Measurements from ENCODE around the gene EIF4E2. TPM values are rescaled to one million over a fixed set of nuclear protein-coding genes. Genes with fewer than 3 reads are reported as not detected.

EIF4E2 gene
- total and polyA plus RNA-seq, 7 experiments from 2014 or later, result 51.9 to 77.6 (median 61.6) TPM

DNA sequence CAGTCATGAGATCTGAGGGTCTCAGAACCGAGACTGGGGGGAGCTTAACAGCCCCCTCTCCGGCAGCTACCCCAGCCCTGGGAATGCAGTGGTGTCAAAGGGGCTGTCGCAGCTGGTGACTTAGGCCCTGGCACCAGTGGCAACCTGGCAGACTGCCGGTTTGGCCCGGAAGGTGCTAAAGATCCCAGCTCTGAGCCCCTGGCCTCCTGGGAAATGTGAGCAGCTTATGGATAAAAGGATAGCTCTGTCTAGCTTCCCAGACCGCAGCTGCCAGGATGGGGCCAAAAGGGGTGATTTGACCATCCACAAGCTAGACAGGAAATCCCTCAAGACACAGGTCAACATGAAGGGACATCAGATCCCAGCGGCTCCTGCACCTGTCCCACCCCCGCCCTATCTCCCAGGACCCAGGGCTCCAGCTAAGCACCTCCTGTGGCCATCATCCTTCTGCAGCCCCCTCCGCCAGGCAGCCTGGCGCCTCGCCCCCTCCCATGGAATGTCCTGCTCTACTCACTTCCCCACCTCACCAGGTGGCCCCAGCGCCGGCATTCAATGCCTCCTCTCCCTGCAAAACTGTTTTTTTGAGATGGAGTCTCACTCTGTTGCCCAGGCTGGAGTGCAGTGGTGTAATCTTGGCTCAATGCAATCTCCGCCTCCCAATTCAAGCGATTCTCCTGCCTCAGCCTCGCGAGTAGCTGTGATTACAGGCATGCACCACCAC is 49.7 kb downstream of the EIF4E2 start:
- Histone ChIP-seq H3K27ac (ENCODE audit: low read depth, low read length) (no peak overlapping the region), H3K4me1 (ENCODE audit: control insufficient read depth in 2 of 2, insufficient read depth in 2 of 2, low read length in 2 of 2) (no peaks in the 10 kb centered on the region), H3K4me3 (ENCODE audit: low read length) (no peak overlapping the region), H3K27me3 (ENCODE audit: control insufficient read depth in 2 of 2, insufficient read depth in 2 of 2, low read length in 2 of 2) (no peaks in the 10 kb centered on the region), H3K36me3 (ENCODE audit: control insufficient read depth in 2 of 3, insufficient read depth in 3 of 3, low read length in 3 of 3) (no peaks in the 10 kb centered on the region), H3K9me3 (ENCODE audit: control insufficient read depth in 2 of 3, low read length in 3 of 3) (no peaks in the 10 kb centered on the region)
- H3K27ac Mint-ChIP-seq, result no peak overlapping the region
- peaks cover 0 to 2% (median 0%) of the 10 kb centered on the region in 11 donors for H3K9me3 Mint-ChIP-seq
- peaks cover 0 to 11% (median 4%) of the 10 kb centered on the region in 5 donors for H3K36me3 Mint-ChIP-seq
- H3K27me3 Mint-ChIP-seq, result peaks cover 0 to 11% (median 0%) of the 10 kb centered on the region in 5 donors
- POLR2A ChIA-PET, result no interaction called here
- CTCF ChIA-PET, result no interaction called here
- no peak overlapping the region for H3K4me3 Mint-ChIP-seq
- intact Hi-C loops (cut with micrococcal nuclease), result loop anchor here in 1 of 2 donors (10.0 kb wide), 1 partner anchor 465 kb away; the partner anchor contains the start of gene INPP5D
- ATAC-seq (no peak), DNase-seq (no peak)
- peaks cover 0 to 3% (median 0%) of the 10 kb centered on the region in 7 donors for H3K4me1 Mint-ChIP-seq

DNA sequence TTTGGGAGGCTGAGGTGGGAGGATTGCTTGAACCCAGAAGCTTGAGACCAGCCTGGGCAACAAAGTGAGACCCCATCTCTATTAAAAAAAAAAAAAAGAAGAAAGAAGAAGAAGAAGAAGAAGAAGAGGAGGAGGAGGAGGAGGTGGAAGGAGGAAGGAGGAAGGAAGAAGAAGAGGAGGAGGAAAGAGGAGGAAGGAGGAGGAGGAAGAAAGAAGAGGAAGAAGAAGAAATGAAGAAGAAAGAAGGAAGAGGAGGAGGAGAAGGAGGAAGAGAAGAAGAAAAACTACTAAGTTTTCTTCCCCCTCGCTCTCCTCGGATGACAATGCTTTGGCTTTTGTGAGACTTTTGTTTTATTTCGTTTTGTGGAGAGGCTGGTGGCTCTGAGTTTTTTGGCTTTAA is 52.8 kb downstream of the EIF4E2 start:
- Mint-ChIP-seq H3K36me3 (no peaks in the 10 kb centered on the region), H3K4me3 (no peak overlapping the region), H3K27me3 (peaks cover 0 to 11% (median 0%) of the 10 kb centered on the region in 5 donors), H3K4me1 (peaks cover 0 to 11% (median 7%) of the 10 kb centered on the region in 7 donors), H3K27ac (no peak overlapping the region), H3K9me3 (no peaks in the 10 kb centered on the region)
- H3K27me3 ChIP-seq (ENCODE audit: control insufficient read depth in 2 of 2, insufficient read depth in 2 of 2, low read length in 2 of 2), result no peaks in the 10 kb centered on the region
- ChIA-PET POLR2A (no interaction called here), CTCF (no interaction called here)
- DNase-seq, result no peak
- intact Hi-C loops (cut with micrococcal nuclease), result loop anchor here in 1 of 2 donors (10.0 kb wide), 1 partner anchor 462 kb away; the partner anchor contains the start of gene INPP5D
- no peaks in the 10 kb centered on the region for H3K36me3 ChIP-seq (ENCODE audit: control insufficient read depth in 2 of 3, insufficient read depth in 3 of 3, low read length in 3 of 3)
- no peak overlapping the region for H3K27ac ChIP-seq (ENCODE audit: low read depth, low read length)
- peaks cover 0 to 7% of the 10 kb centered on the region in 2 donors for H3K4me1 ChIP-seq (ENCODE audit: control insufficient read depth in 2 of 2, insufficient read depth in 2 of 2, low read length in 2 of 2)
- ATAC-seq, result no peak
- no peaks in the 10 kb centered on the region for H3K9me3 ChIP-seq (ENCODE audit: control insufficient read depth in 2 of 3, low read length in 3 of 3)
- H3K4me3 ChIP-seq (ENCODE audit: low read length), result no peak overlapping the region

DNA sequence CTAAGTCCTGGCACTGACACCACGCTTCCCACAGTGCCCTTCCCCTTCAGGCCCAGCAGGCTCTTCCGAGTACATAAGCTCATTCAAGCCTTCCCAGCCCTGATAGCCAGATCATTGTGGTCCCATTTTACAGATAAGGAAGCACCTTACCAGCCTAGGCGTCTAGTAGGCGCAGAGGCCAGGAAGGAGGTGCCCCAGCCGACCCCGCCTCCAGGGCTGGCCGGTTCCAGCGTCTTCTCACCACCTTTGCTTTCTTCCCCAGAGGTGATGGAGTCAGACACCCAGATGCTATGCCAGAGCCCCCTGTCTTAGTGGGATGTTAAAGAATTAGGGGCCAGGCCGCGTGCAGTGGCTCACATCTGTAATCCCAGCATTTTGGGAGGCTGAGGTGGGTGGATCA is 54.0 kb downstream of the EIF4E2 start:
- POLR2A ChIA-PET, result interaction anchor here (0.6 kb wide), 1 partner anchor 7 kb away, joined by 3 read pairs; no protein-coding TSS in a partner anchor
- H3K4me3 ChIP-seq (ENCODE audit: low read length), result no peak overlapping the region
- CTCF ChIA-PET, result interaction anchor here (0.9 kb wide), 1 partner anchor 163 kb away, joined by 3 read pairs; no protein-coding TSS in a partner anchor
- no peak for ATAC-seq
- H3K36me3 ChIP-seq (ENCODE audit: control insufficient read depth in 2 of 3, insufficient read depth in 3 of 3, low read length in 3 of 3), result no peaks in the 10 kb centered on the region
- no peaks in the 10 kb centered on the region for H3K27me3 ChIP-seq (ENCODE audit: control insufficient read depth in 2 of 2, insufficient read depth in 2 of 2, low read length in 2 of 2)
- no peak overlapping the region for H3K27ac ChIP-seq (ENCODE audit: low read depth, low read length)
- H3K27ac Mint-ChIP-seq, result peak overlapping the region in 2 of 9 donors; percentile 3 to 28
- no peaks in the 10 kb centered on the region for H3K9me3 ChIP-seq (ENCODE audit: control insufficient read depth in 2 of 3, low read length in 3 of 3)
- no peaks in the 10 kb centered on the region for H3K36me3 Mint-ChIP-seq
- H3K4me1 Mint-ChIP-seq, result peaks cover 0 to 11% (median 7%) of the 10 kb centered on the region in 7 donors
- DNase-seq, result no peak
- peaks cover 0 to 7% of the 10 kb centered on the region in 2 donors for H3K4me1 ChIP-seq (ENCODE audit: control insufficient read depth in 2 of 2, insufficient read depth in 2 of 2, low read length in 2 of 2)
- H3K4me3 Mint-ChIP-seq, result no peak overlapping the region
- H3K27me3 Mint-ChIP-seq, result peaks cover 0 to 11% (median 0%) of the 10 kb centered on the region in 5 donors
- intact Hi-C loops (cut with micrococcal nuclease), result loop anchor here in 1 of 2 donors (10.0 kb wide), 1 partner anchor 460 kb away; the partner anchor contains the start of gene INPP5D
- H3K9me3 Mint-ChIP-seq, result no peaks in the 10 kb centered on the region

DNA sequence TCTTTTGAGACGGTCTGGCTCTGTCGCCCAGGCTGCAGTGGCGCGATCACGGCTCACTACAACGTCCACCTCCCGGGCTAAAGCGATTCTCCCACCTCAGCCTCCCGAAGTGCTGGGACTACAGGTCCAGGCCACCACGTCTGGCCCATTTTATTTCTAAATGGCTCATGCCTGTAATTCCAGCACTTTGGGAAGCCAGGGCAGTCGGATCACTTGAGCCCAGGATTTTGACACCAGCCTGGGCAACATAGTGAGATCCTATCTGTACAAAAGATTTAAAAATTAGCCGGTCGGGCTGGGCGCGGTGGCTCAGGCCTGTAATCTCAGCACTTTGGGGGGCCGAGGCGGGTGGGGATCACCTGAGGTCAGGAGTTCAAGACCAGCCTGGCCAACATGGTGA is 56.5 kb downstream of the EIF4E2 start:
- Histone ChIP-seq H3K9me3 (ENCODE audit: control insufficient read depth in 2 of 3, low read length in 3 of 3) (no peaks in the 10 kb centered on the region), H3K36me3 (ENCODE audit: control insufficient read depth in 2 of 3, insufficient read depth in 3 of 3, low read length in 3 of 3) (no peaks in the 10 kb centered on the region), H3K4me3 (ENCODE audit: low read length) (no peak overlapping the region), H3K4me1 (ENCODE audit: control insufficient read depth in 2 of 2, insufficient read depth in 2 of 2, low read length in 2 of 2) (peaks cover 0 to 7% of the 10 kb centered on the region in 2 donors), H3K27me3 (ENCODE audit: control insufficient read depth in 2 of 2, insufficient read depth in 2 of 2, low read length in 2 of 2) (no peaks in the 10 kb centered on the region), H3K27ac (ENCODE audit: low read depth, low read length) (no peak overlapping the region)
- DNase-seq (no peak), ATAC-seq (no peak)
- Mint-ChIP-seq H3K9me3 (no peaks in the 10 kb centered on the region), H3K4me3 (no peak overlapping the region), H3K36me3 (no peaks in the 10 kb centered on the region), H3K27me3 (peaks cover 0 to 11% (median 0%) of the 10 kb centered on the region in 5 donors), H3K4me1 (peaks cover 0 to 11% (median 7%) of the 10 kb centered on the region in 7 donors), H3K27ac (no peak overlapping the region)
- intact Hi-C loops (cut with micrococcal nuclease), result loop anchor here (2.0 to 10.0 kb wide), 7 partner anchors 55 to 1104 kb away; partner anchors contain the start of genes EIF4E2 (in 2 of the 2), INPP5D (in 2 of the 2), TIGD1 (in 2 of the 2) and GIGYF2 (in 1 of the 2)
- ChIA-PET POLR2A (no interaction called here), CTCF (interaction anchor here (0.6 to 0.7 kb wide), 3 partner anchors 32 to 1104 kb away, joined by 4 to 8 read pairs (median 5); no protein-coding TSS in a partner anchor)

DNA sequence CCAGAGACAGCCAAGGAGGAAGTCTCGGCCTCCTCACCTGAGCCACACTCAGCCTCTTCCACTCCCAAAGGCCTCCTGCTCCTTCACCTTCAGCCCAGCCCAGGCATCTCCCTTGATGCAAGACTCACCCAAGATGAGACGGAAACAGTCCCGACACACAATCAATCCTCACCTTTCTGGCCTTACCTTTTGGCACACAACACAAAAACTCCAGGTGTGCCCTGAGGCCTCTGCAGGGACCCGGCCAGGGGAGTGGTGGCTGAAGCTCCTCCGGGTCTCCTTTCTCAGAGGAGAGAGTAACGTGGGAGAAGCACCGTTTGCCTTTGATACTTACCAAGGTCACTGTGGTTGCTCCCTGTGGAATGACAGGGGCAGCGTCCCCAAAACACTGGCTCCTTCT is 59.1 kb downstream of the EIF4E2 start:
- H3K4me1 Mint-ChIP-seq, result peaks cover 0 to 11% (median 7%) of the 10 kb centered on the region in 7 donors

DNA sequence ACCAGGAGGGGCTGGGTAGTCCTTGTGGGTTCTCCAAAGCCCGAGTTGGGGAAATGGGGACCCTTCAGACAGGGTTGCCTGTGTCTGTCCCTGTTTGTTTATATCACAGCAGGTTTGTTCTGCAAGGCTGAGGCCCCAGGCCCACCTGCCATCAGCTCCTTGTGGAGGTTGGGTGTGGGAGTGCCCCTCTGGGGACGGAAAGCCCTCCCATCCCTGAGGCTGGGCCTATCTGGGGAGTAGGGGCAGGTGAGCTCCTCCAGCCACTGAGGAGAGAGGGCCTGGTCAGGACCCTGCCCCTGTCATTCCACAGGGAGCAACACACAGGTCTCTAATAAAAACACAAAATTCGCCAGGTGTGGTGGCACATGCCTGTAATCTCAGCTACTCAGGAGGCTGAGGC is 59.6 kb downstream of the EIF4E2 start:
- H3K9me3 Mint-ChIP-seq, result no peaks in the 10 kb centered on the region
- no peak overlapping the region for H3K4me3 ChIP-seq (ENCODE audit: low read length)
- H3K9me3 ChIP-seq (ENCODE audit: control insufficient read depth in 2 of 3, low read length in 3 of 3), result no peaks in the 10 kb centered on the region
- H3K4me3 Mint-ChIP-seq, result no peak overlapping the region
- ChIA-PET POLR2A (no interaction called here), CTCF (interaction anchor here (1.6 kb wide), 1 partner anchor 10 kb away, joined by 3 read pairs; no protein-coding TSS in a partner anchor)
- no peak for DNase-seq
- intact Hi-C loops (cut with micrococcal nuclease), result no loop called here
- H3K4me1 Mint-ChIP-seq, result peaks cover 0 to 11% (median 7%) of the 10 kb centered on the region in 7 donors
- H3K27me3 Mint-ChIP-seq, result no peaks in the 10 kb centered on the region
- ATAC-seq, result no peak
- no peaks in the 10 kb centered on the region for H3K27me3 ChIP-seq (ENCODE audit: control insufficient read depth in 2 of 2, insufficient read depth in 2 of 2, low read length in 2 of 2)
- no peak overlapping the region for H3K27ac ChIP-seq (ENCODE audit: low read depth, low read length)
- peaks cover 0 to 7% of the 10 kb centered on the region in 2 donors for H3K4me1 ChIP-seq (ENCODE audit: control insufficient read depth in 2 of 2, insufficient read depth in 2 of 2, low read length in 2 of 2)
- H3K36me3 Mint-ChIP-seq, result no peaks in the 10 kb centered on the region
- no peaks in the 10 kb centered on the region for H3K36me3 ChIP-seq (ENCODE audit: control insufficient read depth in 2 of 3, insufficient read depth in 3 of 3, low read length in 3 of 3)
- no peak overlapping the region for H3K27ac Mint-ChIP-seq

More for the DNA sequence above, 59.1 kb downstream of the EIF4E2 start:
- Histone ChIP-seq H3K27ac (ENCODE audit: low read depth, low read length) (no peak overlapping the region), H3K36me3 (ENCODE audit: control insufficient read depth in 2 of 3, insufficient read depth in 3 of 3, low read length in 3 of 3) (no peaks in the 10 kb centered on the region), H3K27me3 (ENCODE audit: control insufficient read depth in 2 of 2, insufficient read depth in 2 of 2, low read length in 2 of 2) (no peaks in the 10 kb centered on the region), H3K4me1 (ENCODE audit: control insufficient read depth in 2 of 2, insufficient read depth in 2 of 2, low read length in 2 of 2) (peaks cover 0 to 7% of the 10 kb centered on the region in 2 donors), H3K4me3 (ENCODE audit: low read length) (no peak overlapping the region), H3K9me3 (ENCODE audit: control insufficient read depth in 2 of 3, low read length in 3 of 3) (no peaks in the 10 kb centered on the region)
- Mint-ChIP-seq H3K4me3 (no peak overlapping the region), H3K27me3 (peaks cover 0 to under 1% (median 0%) of the 10 kb centered on the region in 5 donors), H3K27ac (no peak overlapping the region), H3K9me3 (no peaks in the 10 kb centered on the region), H3K36me3 (no peaks in the 10 kb centered on the region)
- DNase-seq (no peak), ATAC-seq (no peak)
- intact Hi-C loops (cut with micrococcal nuclease), result loop anchor here (5.0 to 10.0 kb wide), 3 partner anchors 57 to 455 kb away; partner anchors contain the start of genes EIF4E2 (in 1 of the 2), GIGYF2 (in 1 of the 2), INPP5D (in 1 of the 2) and TIGD1 (in 1 of the 2)
- CTCF ChIA-PET, result interaction anchor here (1.6 kb wide), 1 partner anchor 10 kb away, joined by 3 read pairs; no protein-coding TSS in a partner anchor
- POLR2A ChIA-PET, result no interaction called here
